Medulla oblongata (tissue), 1 donor: Measurements from ENCODE around the gene ELP2.
"Not testable (repeated sequence)": the region's sequence is repeated elsewhere in the genome, so short reads cannot be mapped to it uniquely, and the experiment has no call there.

ENCODE experiments used
- DNase-seq: peaks from one replicate; pipeline ENCODE4 v3.0.0-alpha.2; 2015; ENCODE audit errors: extremely low spot score

ELP2 gene

DNA sequence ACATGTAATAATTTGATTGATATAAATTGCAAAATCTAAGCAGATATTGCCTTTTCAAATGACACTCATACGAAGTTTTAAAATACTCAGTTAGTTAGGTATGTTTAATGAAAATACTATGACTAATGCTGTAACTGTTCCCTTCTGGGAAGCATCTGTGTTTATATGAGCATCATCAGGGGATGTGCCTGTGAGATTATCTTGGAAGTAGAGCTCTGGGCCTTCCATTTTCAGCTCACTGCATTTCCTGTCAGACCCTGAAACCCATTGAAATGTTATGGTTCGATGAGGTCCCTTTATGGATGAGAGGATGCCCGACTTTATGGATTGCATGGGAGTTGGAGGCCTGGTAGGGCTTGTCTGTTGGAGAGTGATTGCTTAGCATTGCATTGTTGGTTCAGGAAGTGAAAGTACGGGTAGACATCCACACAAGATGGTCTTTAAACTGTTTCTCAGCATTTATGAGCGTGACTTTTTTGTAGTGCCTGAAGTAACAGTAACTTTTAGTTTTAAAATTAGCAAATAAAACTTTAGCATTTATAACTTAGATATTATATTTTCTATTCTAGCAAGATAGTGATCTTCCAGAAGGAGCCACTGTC is 28.7 kb downstream of the ELP2 start:
- DNase-seq = no peak

- DNase-seq = no peak
Measured at GRCh38 chr18:36160959-36161371, 31.3 kb downstream of the ELP2 start.

- DNase-seq = no peak
Measured at GRCh38 chr18:36162981-36163380, 33.3 kb downstream of the ELP2 start.

- DNase-seq = no peak
Measured at GRCh38 chr18:36167692-36168218, 38.1 kb downstream of the ELP2 start.

GRCh38 chr18:36168296-36168695 is 38.6 kb downstream of the ELP2 start:
- DNase-seq = not testable (repeated sequence)

GRCh38 chr18:36169938-36170337 is 40.2 kb downstream of the ELP2 start:
- no peak for DNase-seq

- DNase-seq = no peak
Measured at GRCh38 chr18:36175481-36175880, 45.8 kb downstream of the ELP2 start.

- no peak for DNase-seq
Measured at GRCh38 chr18:36176177-36176584, 46.5 kb downstream of the ELP2 start.

GRCh38 chr18:36176711-36177110 is 47.0 kb downstream of the ELP2 start:
- no peak for DNase-seq

DNA sequence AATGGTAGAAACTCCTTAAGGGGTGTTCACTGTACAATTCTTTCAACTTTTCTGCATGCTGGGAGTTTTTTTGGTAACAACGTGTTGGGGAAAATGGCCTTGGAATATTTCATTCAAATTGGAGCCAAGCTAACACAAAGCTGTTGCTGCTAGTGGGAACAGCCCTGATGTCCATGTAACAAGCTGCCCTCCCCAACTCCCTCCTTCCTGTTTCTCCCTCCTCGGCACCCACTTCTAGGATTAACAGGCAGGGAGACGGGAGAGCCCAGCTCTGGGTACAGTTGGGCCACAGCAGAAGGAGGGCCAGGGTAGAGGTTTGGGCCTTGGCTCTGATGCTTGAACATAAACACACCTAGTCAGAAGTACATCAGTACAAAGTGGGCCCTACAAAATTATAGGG is 48.2 kb downstream of the ELP2 start:
- no peak for DNase-seq

GRCh38 chr18:36179562-36180355 is 50.1 kb downstream of the ELP2 start:
- peak; percentile 76 for DNase-seq

DNA sequence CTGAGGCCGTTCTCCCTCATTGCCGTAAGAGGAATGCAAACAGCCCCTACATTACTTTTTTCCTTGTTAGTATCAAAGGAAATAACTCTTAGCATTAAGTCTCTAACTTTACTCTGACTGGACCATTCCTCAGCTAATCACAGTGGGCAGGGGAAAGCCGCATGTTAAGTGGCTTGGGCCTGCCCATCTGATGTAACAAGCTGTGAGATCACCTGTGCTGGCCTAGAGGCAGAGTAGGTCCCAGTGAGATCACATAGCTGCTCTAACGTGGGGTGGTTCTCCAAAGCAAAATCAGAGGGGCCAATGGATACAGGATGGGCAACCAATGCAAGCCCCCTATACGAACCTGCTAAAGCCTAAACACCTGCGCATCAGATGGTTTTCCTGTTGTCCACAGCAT is 51.7 kb downstream of the ELP2 start:
- DNase-seq = no peak

DNA sequence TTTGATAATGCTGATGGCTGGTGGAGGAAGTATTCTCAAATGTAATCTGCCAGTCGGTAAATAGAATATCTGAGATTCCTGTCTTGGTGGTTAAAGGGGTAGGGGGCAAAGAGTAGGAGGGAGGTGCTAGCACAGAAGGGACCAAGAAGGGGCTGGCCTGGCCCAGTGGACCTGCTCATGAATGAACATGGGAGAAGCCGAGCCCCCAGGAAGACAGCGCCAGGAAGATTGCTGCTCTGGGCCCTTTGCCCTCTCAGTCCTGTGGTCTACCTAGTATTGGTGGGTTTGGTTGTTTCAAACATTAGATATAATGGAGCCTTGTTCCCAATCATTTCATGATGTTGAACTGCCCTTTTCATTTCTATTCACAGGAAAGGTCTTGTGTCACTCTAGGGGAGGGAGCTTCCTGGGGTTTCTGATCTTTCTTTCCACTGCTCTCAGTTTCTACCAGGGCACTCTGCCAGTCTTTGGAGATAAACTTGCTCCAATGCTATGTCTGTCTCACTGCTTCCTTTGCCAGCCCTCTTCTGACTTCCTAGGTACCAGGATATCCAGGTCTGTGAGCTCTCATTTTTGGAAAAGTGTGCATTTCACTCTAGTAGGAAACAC is 52.3 kb downstream of the ELP2 start:
- DNase-seq = no peak

DNA sequence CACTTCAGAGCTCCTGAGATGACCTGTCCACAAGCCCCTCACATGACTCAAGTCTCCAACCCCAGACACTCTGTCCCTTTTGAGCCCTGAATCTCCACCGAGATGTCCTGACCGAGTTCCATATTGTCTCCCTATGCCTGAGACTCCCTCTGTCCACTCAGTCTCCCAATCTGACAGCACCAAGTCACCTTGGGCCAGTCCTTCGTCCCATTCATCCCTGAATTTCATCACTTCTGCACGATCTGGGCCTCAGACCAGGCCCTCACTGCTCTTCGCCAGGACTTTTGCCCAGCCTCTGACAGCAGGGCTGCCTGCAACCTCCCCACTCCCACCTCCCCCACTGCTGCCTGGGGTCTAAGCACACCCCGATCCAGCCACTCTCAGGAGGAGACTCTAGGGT is 53.3 kb downstream of the ELP2 start:
- DNase-seq = no peak

GRCh38 chr18:36183987-36184386 is 54.3 kb downstream of the ELP2 start:
- DNase-seq = no peak

- DNase-seq = no peak
Measured at GRCh38 chr18:36185157-36185556, 55.5 kb downstream of the ELP2 start.

DNA sequence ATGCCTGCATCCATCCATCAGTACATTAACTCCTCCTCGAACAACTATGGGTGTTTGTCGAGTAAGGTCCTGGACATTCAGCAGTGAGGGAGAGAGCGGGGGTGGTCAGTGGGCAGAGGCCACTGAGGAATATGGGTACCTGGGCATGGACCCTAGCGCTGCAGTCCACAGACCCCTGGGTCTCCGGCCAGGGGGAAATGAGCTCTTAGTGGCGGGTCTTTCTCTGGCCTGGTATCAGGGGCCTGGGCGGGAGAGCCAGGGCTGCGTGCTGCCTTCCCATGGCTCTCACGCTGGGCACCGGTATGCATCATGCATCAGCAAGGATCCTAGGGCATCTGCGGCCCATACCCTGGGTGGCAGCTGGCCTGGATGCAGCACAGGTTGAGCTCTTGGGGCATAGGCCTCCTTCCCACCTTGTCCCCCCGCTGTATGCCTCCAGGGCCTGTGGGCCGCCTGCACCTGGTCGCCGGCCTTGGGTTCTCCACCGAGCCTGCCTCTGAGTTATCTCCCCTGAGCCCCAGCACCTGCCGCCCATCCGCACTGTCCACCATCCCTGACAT is 56.3 kb downstream of the ELP2 start:
- no peak for DNase-seq

GRCh38 chr18:36186461-36187192 is 56.9 kb downstream of the ELP2 start:
- no peak for DNase-seq

DNA sequence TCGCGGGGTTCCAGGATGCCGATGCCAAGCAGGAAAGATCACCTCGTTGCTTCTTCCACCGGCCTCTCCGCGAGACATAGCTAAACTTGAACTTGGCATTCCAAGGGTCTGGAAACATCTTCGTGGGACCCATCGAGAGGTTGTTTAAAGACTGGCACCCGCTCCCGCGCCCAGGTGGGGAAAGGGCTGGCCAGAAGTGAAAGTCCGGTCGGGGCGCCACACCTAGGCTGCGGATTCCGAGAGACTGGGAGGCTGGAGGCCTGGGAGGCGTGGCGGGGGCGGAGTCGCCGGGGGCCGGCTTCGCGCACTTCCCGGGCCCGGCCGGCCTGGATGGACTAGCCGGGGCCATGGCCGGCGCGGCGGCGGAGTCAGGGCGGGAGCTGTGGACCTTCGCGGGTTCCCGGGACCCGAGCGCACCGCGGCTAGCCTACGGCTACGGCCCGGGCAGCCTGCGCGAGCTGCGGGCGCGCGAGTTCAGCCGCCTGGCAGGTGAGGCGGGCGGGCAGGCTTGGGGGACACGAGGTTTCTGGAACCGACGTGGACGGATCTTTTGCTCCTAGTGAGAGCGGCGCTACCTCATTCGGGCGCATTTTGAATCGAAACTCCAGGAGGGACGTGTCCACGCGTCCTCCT is 57.6 kb downstream of the ELP2 start, which contains the start of gene MOCOS:
Gene MOCOS, plus strand, starts transcription at position 305 of the 633 bp plus-strand sequence. Its CDS starts 43 bp downstream, at position 348.
- DNase-seq = peak; percentile 48

DNA sequence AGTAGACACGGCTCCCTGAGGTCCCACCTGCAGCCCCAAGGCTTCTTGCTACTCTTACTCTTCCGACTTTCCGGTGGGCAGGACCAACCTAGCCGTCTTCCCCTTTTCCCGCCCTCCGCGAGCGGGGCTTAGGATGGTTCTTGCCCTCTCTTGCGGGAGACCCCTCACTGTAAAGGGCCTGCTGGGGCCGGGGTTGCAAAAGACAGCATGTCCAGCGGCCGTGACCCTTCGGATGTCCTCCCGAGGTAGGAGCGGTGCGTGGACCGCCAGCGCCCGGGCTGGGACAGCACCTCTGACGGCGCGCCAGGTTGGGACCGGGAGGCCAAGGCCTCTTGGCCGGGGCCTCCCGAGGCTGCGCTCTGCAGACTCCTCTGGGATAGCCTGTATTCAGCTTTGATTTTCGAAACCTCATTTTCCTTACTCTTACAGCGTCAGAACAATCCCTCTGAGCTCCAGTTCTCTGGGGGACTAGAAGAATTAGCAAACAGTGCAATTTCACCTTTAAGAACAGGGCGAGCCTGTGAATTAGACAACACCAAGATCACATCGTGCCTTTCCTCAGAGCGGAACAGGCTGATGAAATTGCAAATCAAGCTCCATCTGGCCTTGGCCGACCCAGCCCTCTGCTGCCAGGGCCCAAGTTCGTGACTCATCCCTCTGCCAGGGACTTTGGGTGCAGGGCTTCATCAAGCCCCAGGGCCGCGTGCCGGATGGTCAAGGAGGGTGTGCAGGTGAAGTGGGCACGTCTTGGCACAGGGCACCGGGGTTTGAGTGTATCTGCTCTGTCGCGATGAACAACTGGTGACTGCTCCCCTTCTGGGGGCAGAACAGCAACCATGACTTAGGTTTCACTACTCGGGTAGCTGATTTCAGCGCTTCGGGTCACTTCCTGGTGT is 58.4 kb downstream of the ELP2 start:
- no peak for DNase-seq
